ENCODE measurements around the gene DIS3. TPM values are rescaled to one million over a fixed set of nuclear protein-coding genes. Genes with fewer than 3 reads are reported as not detected.

The DIS3 gene
- total and polyA plus RNA-seq, 10 of the 15 experiments (the other 5 are each of a cell fraction or from before 2014, with no cell fraction given): 10.8 to 65.3 (median 39.2) TPM

GRCh38 chr13:72781451-72782439 is at the start of gene DIS3, which contains the start of gene PIBF1 (continued):
- peak; percentile 9 for TF ChIP-seq KLF5 (IDR thresholded peaks at IDR 0.05; ENCODE audit: partially characterized antibody)
- TF ChIP-seq IKZF1 (conservative IDR thresholded peaks at IDR 0.05): peak; percentile 79
- no peak for TF ChIP-seq REST (IDR thresholded peaks at IDR 0.05; ENCODE audit: low read depth, low read length)
- TF ChIP-seq ZSCAN29 (IDR thresholded peaks at IDR 0.05): no peak
- 0 out of 2 replicates have a peak, but pooled peaks have one; percentile 10 for TF ChIP-seq ATF7 (IDR thresholded peaks at IDR 0.05; ENCODE audit: low read depth)
- TF ChIP-seq SIN3A (IDR thresholded peaks at IDR 0.05; ENCODE audit: low read depth, low read length): peak; percentile 90
- TF ChIP-seq MYB (IDR thresholded peaks at IDR 0.05; ENCODE audit: borderline replicate concordance, low read depth, low read length): no peak
- no peak for TF ChIP-seq CEBPB (IDR thresholded peaks at IDR 0.05; ENCODE audit: borderline replicate concordance in 1 of 2, low read depth in 2 of 2, low read length in 2 of 2)
- peak; percentile 83 to 86; a peak in 3 of 4 replicates for TF ChIP-seq BHLHE40 (IDR thresholded peaks at IDR 0.05; ENCODE audit: borderline replicate concordance in 1 of 2, low read depth in 2 of 2, low read length in 1 of 2)
- TF ChIP-seq STAT1 (conservative IDR thresholded peaks at IDR 0.05): no peak
- TF ChIP-seq BRCA1 (IDR thresholded peaks at IDR 0.05; ENCODE audit: low read depth, low read length): peak; percentile 63; the same call in 1 of the 2 replicates
- TF ChIP-seq NKRF (conservative IDR thresholded peaks at IDR 0.05): peak; percentile 88
- TF ChIP-seq EZH2 (IDR thresholded peaks at IDR 0.05; ENCODE audit: borderline replicate concordance, control insufficient read depth, low read depth, low read length): no peak
- no peak for TF ChIP-seq MEF2A (IDR thresholded peaks at IDR 0.05; ENCODE audit: insufficient read depth, low read depth, low read length)
- no peak for TF ChIP-seq SUPT20H (IDR thresholded peaks at IDR 0.05; ENCODE audit: borderline replicate concordance, control insufficient read depth, low read depth, low read length)
- peak; percentile 51 for TF ChIP-seq MYC (IDR thresholded peaks at IDR 0.05; ENCODE audit: insufficient read depth, insufficient read length, insufficient replicate concordance, low read length, severe bottlenecking)
- TF ChIP-seq TCF12 (IDR thresholded peaks at IDR 0.05; ENCODE audit: low read depth, low read length): 0 out of 2 replicates have a peak, but pooled peaks have one; percentile 3
- TF ChIP-seq ZNF217 (IDR thresholded peaks at IDR 0.05): no peak
- TF ChIP-seq NFYA (IDR thresholded peaks at IDR 0.05; ENCODE audit: borderline replicate concordance, low read depth, low read length): no peak
